HG03521 (cell line): Measurements from ENCODE around the gene FAM3A.

Experiments
- ATAC-seq: cut with Tn5 transposase; IDR thresholded peaks from one replicate; pipeline ENCODE4 v1.9.1; 2021; ENCODE audit warnings: mild to moderate bottlenecking, moderate library complexity; ENCODE audit not compliant: unreplicated experiment

The FAM3A gene

DNA sequence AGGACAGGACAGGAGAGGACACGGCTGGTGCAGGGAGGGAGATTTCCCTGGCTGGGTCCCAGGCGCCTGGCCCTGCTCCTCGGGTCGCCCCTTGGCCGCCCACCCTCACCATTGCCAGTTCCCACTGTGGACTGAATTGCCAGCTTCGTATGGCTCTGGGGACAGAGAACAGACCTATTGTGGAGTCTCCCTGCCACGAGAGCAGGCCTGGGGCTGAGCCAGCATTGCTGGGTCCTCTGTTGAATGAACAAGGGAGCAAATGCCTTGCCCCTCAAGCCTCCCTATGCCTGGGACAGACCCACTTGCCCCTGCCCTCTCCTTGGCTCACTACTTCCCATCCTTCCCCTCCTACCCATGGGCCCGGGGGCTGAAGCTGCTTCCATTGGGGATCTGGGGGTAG, 53.6 kb downstream of the FAM3A start:
- no peak for ATAC-seq

DNA sequence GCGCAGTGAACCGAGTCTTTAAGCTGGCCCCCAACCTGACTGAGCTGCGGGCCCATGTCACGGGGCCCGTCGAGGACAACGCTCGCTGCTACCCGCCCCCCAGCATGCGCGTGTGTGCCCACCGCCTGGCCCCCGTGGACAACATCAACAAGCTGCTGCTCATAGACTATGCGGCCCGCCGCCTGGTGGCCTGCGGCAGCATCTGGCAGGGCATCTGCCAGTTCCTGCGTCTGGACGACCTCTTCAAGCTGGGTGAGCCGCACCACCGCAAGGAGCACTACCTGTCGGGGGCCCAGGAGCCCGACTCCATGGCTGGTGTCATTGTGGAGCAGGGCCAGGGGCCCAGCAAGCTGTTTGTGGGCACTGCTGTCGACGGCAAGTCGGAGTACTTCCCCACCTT, 55.7 kb downstream of the FAM3A start:
- ATAC-seq, result no peak

DNA sequence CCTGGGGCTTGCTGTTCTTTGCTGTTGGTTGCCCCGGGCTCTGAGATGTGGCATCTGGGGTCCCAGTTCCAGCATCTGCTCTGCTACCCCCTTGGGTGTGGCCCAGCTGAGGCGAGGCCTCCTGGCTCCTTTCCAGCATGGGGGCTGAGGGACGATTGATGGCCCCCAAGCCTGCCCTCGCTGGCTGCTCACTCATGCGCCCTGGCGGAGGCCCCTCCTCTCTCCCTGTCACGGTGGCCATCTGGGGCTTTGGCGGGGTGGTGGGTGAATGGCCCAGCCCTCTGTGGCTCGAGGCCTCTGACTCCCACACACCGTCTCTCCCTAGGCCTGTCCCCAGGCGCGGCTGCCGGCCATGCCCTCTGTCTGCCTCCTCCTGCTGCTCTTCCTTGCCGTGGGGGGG, 56.2 kb downstream of the FAM3A start:
- ATAC-seq, result no peak

DNA sequence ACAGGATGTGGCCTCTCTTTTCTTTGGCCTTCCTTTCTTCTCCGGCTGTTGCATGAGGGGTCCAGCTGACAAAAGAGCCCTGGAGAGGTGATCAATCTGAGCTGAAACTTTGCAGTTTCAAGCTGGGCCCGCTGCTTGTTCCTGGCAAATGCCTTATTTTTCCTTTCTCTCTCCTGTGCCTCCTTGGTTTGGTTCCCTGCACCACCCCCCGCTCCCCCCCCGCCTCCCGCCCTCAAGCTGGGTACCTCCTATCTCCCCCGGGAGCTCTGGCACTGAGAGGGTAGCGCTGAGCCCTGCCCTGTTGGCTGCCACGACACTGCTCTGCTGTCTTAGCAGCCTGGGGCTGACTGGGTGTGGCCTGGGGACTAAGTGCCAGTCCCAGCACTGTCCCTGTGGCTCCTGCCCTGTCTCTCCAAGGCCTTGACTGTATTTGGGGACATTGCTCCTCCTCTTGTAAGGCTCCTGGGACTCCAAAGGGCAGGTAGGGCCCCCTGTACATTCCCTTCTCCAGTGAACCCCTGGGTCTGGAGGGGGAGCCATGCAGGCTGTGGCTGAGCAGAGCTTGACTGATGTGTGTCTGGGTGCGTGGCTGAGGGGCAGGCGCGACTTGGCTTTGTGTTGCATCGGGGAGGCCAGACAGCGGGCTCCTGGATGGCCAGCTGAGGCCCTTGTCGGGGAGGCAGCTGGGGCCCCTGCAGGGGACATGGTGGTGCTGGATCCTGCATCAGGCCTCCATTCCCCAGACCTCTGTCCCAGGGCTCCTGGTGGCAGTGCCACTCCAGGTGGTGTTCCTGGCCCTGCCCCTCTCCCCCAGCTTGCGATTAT, 56.9 kb downstream of the FAM3A start:
- ATAC-seq, result no peak

DNA sequence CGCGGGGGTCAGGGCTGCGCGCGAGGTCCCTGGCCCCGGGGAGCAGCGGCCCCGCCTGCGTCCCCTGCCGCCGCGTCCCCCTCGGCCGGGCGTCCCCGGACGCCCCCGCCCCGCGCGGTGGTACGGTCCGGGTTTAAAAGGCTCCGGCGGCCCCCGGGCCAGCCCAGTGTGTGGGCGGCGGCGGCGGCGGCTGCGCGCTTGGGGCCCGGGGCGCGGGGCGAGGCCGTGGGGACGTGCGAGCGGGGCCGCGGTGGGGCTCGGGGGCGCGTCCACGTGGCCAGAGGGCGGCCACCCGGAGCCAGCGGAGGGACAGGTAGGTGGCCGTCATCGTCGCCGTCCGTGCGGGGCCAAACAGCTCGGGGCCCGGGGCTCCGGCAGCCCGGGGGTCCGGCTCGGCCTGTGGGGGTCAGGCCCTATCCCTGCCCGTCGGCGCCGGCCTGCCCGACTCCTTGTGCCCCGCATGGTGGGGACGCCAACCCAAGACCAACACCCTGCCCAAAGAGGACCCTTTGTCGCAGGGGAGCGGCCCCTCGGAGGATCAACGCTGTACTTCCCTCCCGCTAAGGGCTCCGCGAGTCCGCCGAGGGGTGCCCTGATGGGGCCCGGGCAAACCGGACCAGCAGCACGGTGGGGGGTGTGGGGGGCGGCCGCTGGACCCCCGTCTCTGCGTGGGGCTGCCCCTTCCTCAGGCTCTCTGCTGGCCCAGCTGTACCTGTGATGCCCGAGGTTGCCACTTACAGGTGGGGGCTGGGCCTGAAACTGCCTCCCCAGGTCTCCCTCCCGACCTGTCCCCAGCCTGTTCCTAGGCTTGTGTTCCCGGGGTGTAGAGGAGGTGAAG, 57.7 kb downstream of the FAM3A start, which contains the start of gene PLXNA3:
PLXNA3 (plus strand) TSS at position 166 of the 838 bp plus-strand sequence. CDS start 1,903 bp downstream, outside the sequence.
- peak; percentile 46 for ATAC-seq

DNA sequence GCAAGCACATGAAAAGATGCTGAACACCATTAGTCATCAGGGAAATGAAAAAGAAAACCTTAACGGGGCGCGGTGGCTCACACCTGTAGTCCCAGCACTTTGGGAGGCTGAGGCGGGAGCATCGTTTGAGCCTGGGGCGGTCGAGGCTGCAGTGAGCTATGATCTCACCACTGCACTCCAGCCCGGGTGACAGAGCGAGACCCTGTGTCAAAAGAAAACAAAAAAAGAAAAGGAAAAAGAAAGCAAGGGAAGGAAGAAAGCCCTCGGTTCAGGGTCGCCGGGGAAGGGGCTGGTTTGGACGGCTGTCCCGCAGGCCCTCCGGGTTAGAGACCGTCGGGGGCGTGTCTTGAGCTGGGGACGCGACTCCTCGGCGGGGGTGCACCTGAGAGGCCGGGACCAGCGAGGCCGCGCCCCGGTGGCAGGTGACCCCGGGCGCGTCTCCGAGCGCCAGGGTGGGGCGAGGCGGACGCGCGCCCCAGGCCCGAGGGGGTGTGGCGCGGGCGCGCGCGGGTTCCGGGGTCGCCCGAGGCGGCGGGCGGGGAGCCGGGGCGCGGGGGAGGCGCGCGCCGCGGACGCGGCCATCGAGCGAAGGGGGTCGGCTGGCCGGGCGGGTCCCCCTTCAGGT, 58.4 kb downstream of the FAM3A start:
- peak; percentile 44 for ATAC-seq
